HG03095 (cell line): ENCODE data around the gene VRTN.
A peak's percentile ranks its signal among the peaks of the same experiment; 100 is the strongest.
"Not testable (repeated sequence)": the region's sequence is repeated elsewhere in the genome, so short reads cannot be mapped to it uniquely, and the experiment has no call there.

Experiments used
- ATAC-seq: cut with Tn5 transposase; IDR thresholded peaks from one replicate; pipeline ENCODE4 v1.9.1; 2021; ENCODE audit warnings: moderate library complexity; ENCODE audit not compliant: unreplicated experiment

VRTN gene

GRCh38 chr14:74348241-74348734 is at the start of gene VRTN:
TSS of gene VRTN (plus strand) at chr14:74348471. CDS start at chr14:74356784, 8,313 bp downstream.
- ATAC-seq: no peak

- no peak for ATAC-seq
These were observed 49.2 kb upstream of the VRTN start for GRCh38 chr14:74299061-74299545.

GRCh38 chr14:74301594-74302151 is 46.6 kb upstream of the VRTN start:
- ATAC-seq: no peak

GRCh38 chr14:74302152-74302628 is 46.1 kb upstream of the VRTN start:
- ATAC-seq: no peak

- peak; percentile 97 for ATAC-seq
These were observed 45.4 kb upstream of the VRTN start, which contains the start of gene ABCD4 for GRCh38 chr14:74302634-74303569. TSS of gene ABCD4 (minus strand) at chr14:74302934. CDS start at chr14:74302912, 22 bp downstream.

- ATAC-seq: no peak
These were observed 39.6 kb upstream of the VRTN start for GRCh38 chr14:74308695-74309094.

- no peak for ATAC-seq
These were observed 38.9 kb upstream of the VRTN start for GRCh38 chr14:74309125-74310022.

GRCh38 chr14:74312161-74312560 is 36.1 kb upstream of the VRTN start:
- no peak for ATAC-seq

GRCh38 chr14:74313601-74314000 is 34.7 kb upstream of the VRTN start:
- ATAC-seq: no peak

GRCh38 chr14:74314576-74314975 is 33.7 kb upstream of the VRTN start:
- no peak for ATAC-seq

GRCh38 chr14:74324931-74325361 is 23.3 kb upstream of the VRTN start:
- ATAC-seq: no peak

- ATAC-seq: no peak
These were observed 22.8 kb upstream of the VRTN start for GRCh38 chr14:74325446-74325845.

GRCh38 chr14:74326369-74327152 is 21.7 kb upstream of the VRTN start:
- ATAC-seq: no peak

- ATAC-seq: not testable (repeated sequence)
These were observed 18.2 kb upstream of the VRTN start for GRCh38 chr14:74329950-74330552.

GRCh38 chr14:74333909-74334308 is 14.4 kb upstream of the VRTN start:
- no peak for ATAC-seq

- no peak for ATAC-seq
These were observed 1.9 kb upstream of the VRTN start for GRCh38 chr14:74346341-74346740.

GRCh38 chr14:74347097-74347794 is 1.0 kb upstream of the VRTN start:
- no peak for ATAC-seq

GRCh38 chr14:74347795-74348100 is 523 bp upstream of the VRTN start:
- no peak for ATAC-seq
